ENCODE results near the gene JAM3. TPM values are rescaled to one million over a fixed set of nuclear protein-coding genes. Genes with fewer than 3 reads are reported as not detected.

JAM3 gene
- total RNA-seq, 1 experiment from 2014 or later = 3.1 TPM

DNA sequence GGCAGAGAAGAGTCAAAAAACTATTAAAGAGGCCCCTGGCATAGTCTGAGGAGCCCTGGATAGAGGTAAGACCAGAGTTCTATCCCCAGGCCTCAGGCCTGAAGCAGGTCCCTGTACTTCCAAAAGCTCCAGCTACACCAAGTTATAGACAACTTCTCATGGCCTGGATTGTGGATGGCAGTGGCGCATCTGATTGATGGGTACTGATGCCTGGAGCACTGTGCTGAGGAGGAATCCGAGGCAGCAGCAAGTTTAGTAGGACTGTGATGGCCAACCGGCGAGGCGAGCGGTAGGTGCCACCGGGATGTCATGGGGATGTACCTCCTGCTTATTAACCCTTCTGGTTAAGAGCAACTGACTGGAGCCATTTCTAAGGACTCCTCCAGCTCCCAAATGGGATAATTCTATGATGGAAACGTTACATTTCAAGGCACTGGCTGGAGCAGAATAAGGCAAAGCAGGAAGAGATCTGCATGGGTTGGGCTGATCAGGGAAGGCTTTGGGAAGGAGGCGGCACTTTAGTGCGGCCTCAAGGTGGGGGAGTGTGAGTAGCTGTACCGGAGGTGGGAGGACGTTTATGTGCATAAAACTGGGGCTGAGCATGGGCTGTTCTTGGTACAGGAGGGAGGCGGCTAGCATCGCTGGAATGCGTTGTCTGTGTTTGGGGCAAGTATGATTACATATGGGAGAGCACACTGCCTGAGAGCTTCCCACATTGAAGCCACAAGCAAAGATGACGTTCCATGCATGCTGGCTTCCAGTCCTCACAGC, 24.2 kb upstream of the JAM3 start:
- Histone ChIP-seq H3K9me3 (ENCODE audit: low read length) (no peaks in the 10 kb centered on the region), H3K27ac (ENCODE audit: low read length) (no peak overlapping the region), H3K9me2 (replicated peaks; ENCODE audit: low read length) (no peaks in the 10 kb centered on the region), H2AFZ (ENCODE audit: low read length) (no peak overlapping the region), H3K9ac (ENCODE audit: low read length) (no peak overlapping the region), H3K4me1 (ENCODE audit: insufficient read depth, low read length) (peaks cover 11% of the 10 kb centered on the region), H3K79me2 (ENCODE audit: low read length) (no peaks in the 10 kb centered on the region), H3F3A (ENCODE audit: low read length, unreplicated experiment) (no peaks in the 10 kb centered on the region), H3K4me2 (ENCODE audit: low read length) (no peak overlapping the region), H3K4me3 (ENCODE audit: low read length) (no peak overlapping the region), H3K36me3 (ENCODE audit: low read depth, low read length) (no peaks in the 10 kb centered on the region), H3K27me3 (ENCODE audit: low read length) (peaks cover 20% of the 10 kb centered on the region; the same call in 1 of the 2 replicates), H4K20me1 (ENCODE audit: low read length) (no peaks in the 10 kb centered on the region)
- CTCF ChIA-PET = interaction anchor here (0.6 kb wide), 1 partner anchor 90 kb away, joined by 5 read pairs; no protein-coding TSS in a partner anchor
- no TSS peak for BruUV-seq (replicated peaks)
- ATAC-seq (no peak), DNase-seq (no peak)
- POLR2A ChIA-PET (ENCODE audit: unreplicated experiment) = no interaction called here
- TF ChIP-seq EZH2 (IDR thresholded peaks at IDR 0.05; ENCODE audit: low read length, unreplicated experiment) (no peak), EZH2phosphoT487 (IDR thresholded peaks at IDR 0.05; ENCODE audit: borderline replicate concordance, low read length) (no peak)
- TF ChIP-seq, protein P1, sequence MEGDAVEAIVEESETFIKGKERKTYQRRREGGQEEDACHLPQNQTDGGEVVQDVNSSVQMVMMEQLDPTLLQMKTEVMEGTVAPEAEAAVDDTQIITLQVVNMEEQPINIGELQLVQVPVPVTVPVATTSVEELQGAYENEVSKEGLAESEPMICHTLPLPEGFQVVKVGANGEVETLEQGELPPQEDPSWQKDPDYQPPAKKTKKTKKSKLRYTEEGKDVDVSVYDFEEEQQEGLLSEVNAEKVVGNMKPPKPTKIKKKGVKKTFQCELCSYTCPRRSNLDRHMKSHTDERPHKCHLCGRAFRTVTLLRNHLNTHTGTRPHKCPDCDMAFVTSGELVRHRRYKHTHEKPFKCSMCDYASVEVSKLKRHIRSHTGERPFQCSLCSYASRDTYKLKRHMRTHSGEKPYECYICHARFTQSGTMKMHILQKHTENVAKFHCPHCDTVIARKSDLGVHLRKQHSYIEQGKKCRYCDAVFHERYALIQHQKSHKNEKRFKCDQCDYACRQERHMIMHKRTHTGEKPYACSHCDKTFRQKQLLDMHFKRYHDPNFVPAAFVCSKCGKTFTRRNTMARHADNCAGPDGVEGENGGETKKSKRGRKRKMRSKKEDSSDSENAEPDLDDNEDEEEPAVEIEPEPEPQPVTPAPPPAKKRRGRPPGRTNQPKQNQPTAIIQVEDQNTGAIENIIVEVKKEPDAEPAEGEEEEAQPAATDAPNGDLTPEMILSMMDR (conservative IDR thresholded peaks at IDR 0.05; ENCODE audit: low read depth, low read length) = no peak
- intact Hi-C loops (cut with micrococcal nuclease) = loop anchor here (10.0 kb wide), 1 partner anchor 120 kb away; no protein-coding TSS in a partner anchor

DNA sequence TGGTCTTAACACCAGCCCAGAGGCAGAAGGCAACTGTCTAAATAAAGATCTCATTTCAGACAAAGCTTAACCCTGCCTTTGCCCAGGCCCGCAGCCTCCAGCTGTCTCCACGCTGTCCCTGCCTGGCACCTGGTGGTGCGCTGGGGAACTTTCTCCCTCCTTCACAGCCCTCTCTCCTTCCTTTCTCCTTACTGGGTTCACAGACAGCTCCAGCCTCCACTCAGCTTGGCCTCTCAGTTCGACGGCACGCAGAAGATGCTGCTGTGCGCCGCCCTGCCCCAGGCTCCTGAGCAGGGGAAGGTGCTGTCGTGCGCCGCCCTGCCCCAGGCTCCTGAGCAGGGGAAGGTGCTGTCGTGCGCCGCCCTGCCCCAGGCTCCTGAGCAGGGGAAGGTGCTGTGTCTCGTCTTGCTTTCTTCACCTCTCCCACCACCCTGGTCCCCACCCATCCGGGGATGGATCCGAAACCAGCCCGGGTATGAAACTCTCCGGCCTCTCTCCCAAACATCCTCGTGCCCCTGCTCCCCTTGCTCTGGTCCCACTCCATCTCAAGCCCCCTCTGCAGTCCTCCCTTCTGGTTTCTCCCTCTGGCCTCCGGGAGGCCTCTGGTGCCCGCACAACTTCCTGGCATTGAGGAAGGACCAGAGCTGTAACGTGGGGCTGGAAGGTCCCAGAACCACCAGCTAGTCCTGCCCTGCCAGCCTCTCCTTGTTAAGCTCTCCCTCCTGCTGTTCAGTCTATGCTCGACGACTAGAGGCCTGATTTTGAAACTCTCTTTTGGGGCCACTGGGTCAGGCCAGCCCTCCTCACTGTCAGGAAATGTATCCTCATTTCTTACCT, 22.9 kb upstream of the JAM3 start:
- intact Hi-C loops (cut with micrococcal nuclease) = loop anchor here (10.0 kb wide), 1 partner anchor 121 kb away; no protein-coding TSS in a partner anchor
- TF ChIP-seq EZH2phosphoT487 (IDR thresholded peaks at IDR 0.05; ENCODE audit: borderline replicate concordance, low read length) = no peak
- TF ChIP-seq, protein P1 (conservative IDR thresholded peaks at IDR 0.05; ENCODE audit: low read depth, low read length) = no peak
- no peak for TF ChIP-seq EZH2 (IDR thresholded peaks at IDR 0.05; ENCODE audit: low read length, unreplicated experiment)
- Histone ChIP-seq H2AFZ (ENCODE audit: low read length) (no peak overlapping the region), H3K4me1 (ENCODE audit: insufficient read depth, low read length) (peaks cover 11% of the 10 kb centered on the region), H3K4me2 (ENCODE audit: low read length) (no peak overlapping the region), H3K9me2 (replicated peaks; ENCODE audit: low read length) (no peaks in the 10 kb centered on the region), H3K4me3 (ENCODE audit: low read length) (no peak overlapping the region), H3F3A (ENCODE audit: low read length, unreplicated experiment) (no peaks in the 10 kb centered on the region), H3K27ac (ENCODE audit: low read length) (no peak overlapping the region), H3K9me3 (ENCODE audit: low read length) (no peaks in the 10 kb centered on the region), H3K9ac (ENCODE audit: low read length) (no peak overlapping the region), H4K20me1 (ENCODE audit: low read length) (no peaks in the 10 kb centered on the region), H3K27me3 (ENCODE audit: low read length) (peaks cover 21% of the 10 kb centered on the region; the same call in 1 of the 2 replicates), H3K36me3 (ENCODE audit: low read depth, low read length) (no peaks in the 10 kb centered on the region), H3K79me2 (ENCODE audit: low read length) (no peaks in the 10 kb centered on the region)
- ChIA-PET POLR2A (ENCODE audit: unreplicated experiment) (no interaction called here), CTCF (interaction anchor here (1.1 kb wide), 1 partner anchor 118 kb away, joined by 3 read pairs; no protein-coding TSS in a partner anchor)
- BruUV-seq (replicated peaks) = no TSS peak
- DNase-seq (no peak), ATAC-seq (peak; percentile 20; the same call in 1 of the 2 replicates)
